Stimulated activated CD8-positive, alpha-beta memory T cell treated with anti-CD3 and anti-CD28 coated beads, Interleukin-15, amount 100 ng/mL, for 4 hours (primary cell): Measurements from ENCODE around the gene RNF208.
"Not testable (repeated sequence)": the region's sequence is repeated elsewhere in the genome, so short reads cannot be mapped to it uniquely, and the experiment has no call there.

ENCODE experiments used
- DNase-seq, 2 donors: peaks; one replicate each; pipeline ENCODE4 v3.0.0-alpha.2; 2020; ENCODE audit warnings: low read depth in 2 of 2

RNF208 gene

GRCh38 chr9:137240318-137240840, 18.3 kb upstream of the RNF208 start:
- peak; percentile 58 to 67 for DNase-seq

GRCh38 chr9:137239541-137240200, 17.6 kb upstream of the RNF208 start:
- not testable (repeated sequence) for DNase-seq

- no peak for DNase-seq
Observed at GRCh38 chr9:137237759-137238726, 16.0 kb upstream of the RNF208 start.

GRCh38 chr9:137236936-137237421, 14.9 kb upstream of the RNF208 start:
- DNase-seq: no peak

- peak; percentile 74 to 80 for DNase-seq
Observed at GRCh38 chr9:137236238-137236935, 14.3 kb upstream of the RNF208 start.

GRCh38 chr9:137235424-137236237, 13.6 kb upstream of the RNF208 start:
- no peak for DNase-seq

- DNase-seq: no peak
Observed at GRCh38 chr9:137234758-137235423, 12.9 kb upstream of the RNF208 start.

GRCh38 chr9:137234055-137234697, 12.1 kb upstream of the RNF208 start:
- no peak for DNase-seq

- DNase-seq: no peak
Observed at GRCh38 chr9:137233143-137233980, 11.3 kb upstream of the RNF208 start.

- no peak for DNase-seq
Observed at GRCh38 chr9:137232510-137232909, 10.5 kb upstream of the RNF208 start.

- no peak for DNase-seq
Observed at GRCh38 chr9:137232101-137232500, 10.1 kb upstream of the RNF208 start.

- DNase-seq: no peak
Observed at GRCh38 chr9:137231372-137232039, 9.5 kb upstream of the RNF208 start.

GRCh38 chr9:137230705-137231371, 8.8 kb upstream of the RNF208 start, which contains the start of gene SLC34A3:
Gene SLC34A3, plus strand, starts transcription at chr9:137230901. Its CDS starts 802 bp downstream, at chr9:137231703.
- no peak for DNase-seq

- no peak for DNase-seq
Observed at GRCh38 chr9:137229903-137230704, 8.1 kb upstream of the RNF208 start.

- DNase-seq: no peak
Observed at GRCh38 chr9:137228968-137229896, 7.2 kb upstream of the RNF208 start.

- no peak for DNase-seq
Observed at GRCh38 chr9:137228506-137228967, 6.5 kb upstream of the RNF208 start.
